Esophagus mucosa (tissue), 1 donor: Measurements from ENCODE around the gene CDK11B. TPM values are rescaled to one million over a fixed set of nuclear protein-coding genes. Genes with fewer than 3 reads are reported as not detected.

Experiments used
- ATAC-seq: fragments of 200-7000 bp; cut with Tn5 transposase; one replicate; pipeline ENCODE4 v1.9.1; 2020
- total RNA-seq: library from RNA; stranded (reverse); gene quantifications from one replicate; pipeline ENCODE4 v1.2.4, GENCODE V29; 2023
- donor health status: DM: yes; HTN: yes; CAD: no.

Gene CDK11B
- total RNA-seq, 1 donor from 2014 or later, result 10.9 TPM

DNA sequence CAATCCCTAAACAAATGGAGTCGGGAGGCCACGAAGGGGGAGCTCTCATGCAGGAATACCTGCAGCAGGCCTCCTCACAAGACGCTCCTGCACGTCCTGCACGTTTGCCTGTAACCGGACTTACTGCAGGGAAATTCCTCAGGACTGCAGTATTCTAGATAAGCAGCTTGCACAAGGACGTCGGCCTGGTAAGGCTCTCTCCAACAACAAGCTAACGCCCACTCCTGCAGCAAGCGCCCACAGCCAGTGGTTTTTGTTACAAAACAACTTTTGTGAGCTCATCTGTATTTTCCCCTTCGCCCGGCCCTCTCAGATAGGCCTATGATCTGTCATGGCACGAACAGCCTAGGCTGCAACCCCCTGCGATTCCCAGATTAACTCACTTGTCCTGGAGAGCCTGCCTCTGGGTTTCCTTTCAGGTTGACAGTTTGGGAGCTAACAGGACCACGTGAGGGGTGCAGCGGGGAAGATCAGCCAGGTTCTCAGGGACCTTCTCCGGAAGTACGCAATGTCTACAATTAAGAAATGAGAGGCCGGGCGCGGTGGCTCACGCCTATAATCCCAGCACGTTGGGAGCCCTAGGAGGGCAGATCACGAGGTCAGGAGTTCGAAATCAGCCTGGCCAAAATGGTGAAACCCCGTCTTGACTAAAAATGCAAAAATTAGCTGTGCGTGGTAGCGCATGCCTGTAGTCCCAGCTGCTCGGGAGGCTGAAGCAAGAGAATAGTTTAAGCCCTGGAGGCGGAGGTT lies 44.4 kb downstream of the CDK11B start:
- ATAC-seq, result peak; percentile 14

DNA sequence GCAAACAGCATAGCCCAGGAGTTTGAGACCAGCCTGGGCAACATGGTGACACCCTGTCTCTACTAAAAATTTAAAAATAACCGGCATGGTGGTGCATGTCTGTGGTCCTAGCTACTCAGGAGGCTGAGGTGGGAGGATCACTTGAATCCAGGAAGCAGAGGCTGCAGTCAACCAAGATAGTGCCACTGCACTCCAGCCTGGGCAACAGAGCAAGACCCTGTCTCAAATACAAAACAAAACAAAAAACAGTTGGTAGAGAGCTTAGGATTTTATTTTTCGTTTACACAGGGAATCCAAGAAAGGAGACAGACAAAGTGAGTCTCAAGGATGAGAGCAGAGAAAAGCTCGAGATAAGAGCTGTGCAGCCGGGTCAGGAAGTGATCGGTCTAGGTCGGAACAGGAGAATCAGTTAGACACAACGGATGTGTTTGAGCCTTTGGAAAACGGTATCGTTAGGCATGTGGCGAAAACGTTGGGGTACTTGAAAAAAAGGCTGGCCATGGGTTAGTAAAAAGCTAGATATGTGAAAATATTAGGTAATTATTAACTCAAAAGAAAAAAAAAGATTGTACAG lies 45.2 kb downstream of the CDK11B start:
- ATAC-seq, result no peak

DNA sequence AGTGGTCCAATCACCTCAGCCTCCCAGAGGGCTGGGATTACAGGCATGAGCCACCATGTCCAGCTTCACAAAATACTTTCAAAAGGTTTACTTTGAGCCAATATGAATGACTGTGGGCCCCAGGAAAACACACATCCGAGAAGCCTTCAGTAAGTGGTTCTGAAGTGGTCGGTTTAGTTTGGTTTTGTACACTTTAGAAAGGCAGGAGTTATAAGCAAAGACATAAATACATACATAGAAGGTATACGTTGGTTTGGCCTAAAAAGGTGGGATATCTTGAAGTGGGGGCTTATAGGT lies 46.8 kb downstream of the CDK11B start:
- ATAC-seq, result no peak

DNA sequence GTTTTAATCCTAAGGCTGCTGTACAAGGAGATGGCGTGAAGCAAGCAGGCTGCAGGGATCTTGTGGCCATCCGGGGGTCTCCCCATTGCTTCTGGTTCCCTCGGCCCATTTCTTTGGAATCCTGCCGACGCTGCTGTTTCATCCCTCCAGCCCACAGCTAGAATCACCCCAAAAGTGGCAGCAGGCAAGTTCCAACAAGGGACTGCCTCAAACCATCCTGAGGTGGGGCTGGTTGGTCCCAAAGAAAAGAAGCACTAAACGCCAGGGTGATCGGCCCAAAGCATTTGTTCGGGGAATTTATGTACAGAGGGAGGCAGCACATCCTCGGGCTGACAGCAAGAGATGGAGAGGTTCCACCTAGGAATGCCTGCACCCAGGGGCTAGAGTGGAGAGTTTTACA lies 48.0 kb downstream of the CDK11B start:
- no peak for ATAC-seq

DNA sequence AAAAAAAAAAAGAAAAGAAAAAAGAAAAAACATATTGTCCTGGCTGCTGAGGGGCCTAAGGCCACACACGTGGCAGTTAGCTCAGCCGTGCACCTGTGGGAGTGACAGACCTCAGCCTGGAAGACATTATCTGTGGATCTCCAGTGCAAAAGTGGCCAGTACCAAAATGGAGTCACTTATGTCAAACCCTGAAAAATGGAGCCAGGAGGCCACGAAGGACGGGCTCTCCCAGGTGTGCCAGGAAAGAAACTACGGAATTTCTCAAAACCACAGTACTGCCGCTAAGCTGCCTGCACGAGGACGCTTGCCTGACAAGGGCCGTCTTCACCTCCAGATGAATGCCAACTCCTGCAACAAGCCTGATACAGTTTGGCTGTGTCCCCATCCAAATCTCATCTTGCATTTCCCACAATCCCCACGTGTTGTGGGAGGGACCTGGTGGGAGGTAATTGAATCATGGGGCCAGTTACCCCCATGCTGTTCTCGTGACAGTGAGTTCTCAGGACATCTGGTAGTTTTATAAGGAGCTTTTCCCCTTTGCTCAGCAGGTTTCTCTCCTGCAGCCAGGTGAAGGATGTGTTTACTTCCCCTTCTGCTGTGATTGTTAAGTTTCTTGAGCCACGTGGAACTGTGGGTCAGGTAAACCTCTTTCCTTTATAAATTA lies 48.9 kb downstream of the CDK11B start:
- ATAC-seq, result no peak

DNA sequence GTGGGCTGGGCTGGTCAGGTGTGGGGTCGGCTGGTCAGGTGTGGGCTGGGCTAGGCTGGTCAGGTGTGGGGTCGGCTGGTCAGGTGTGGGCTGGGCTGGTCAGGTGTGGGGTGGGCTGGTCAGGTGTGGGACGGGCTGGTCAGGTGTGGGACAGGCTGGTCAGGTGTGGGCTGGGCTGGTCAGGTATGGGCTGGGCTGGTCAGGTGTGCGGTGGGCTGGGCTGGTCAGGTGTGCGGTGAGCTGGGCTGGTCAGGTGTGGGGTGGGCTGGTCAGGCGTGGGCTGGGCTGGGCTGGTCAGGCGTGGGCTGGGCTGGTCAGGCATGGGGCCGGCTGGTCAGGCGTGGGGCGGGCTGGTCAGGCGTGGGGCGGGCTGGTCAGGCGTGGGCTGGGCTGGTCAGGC lies 52.6 kb downstream of the CDK11B start:
- ATAC-seq, result no peak

DNA sequence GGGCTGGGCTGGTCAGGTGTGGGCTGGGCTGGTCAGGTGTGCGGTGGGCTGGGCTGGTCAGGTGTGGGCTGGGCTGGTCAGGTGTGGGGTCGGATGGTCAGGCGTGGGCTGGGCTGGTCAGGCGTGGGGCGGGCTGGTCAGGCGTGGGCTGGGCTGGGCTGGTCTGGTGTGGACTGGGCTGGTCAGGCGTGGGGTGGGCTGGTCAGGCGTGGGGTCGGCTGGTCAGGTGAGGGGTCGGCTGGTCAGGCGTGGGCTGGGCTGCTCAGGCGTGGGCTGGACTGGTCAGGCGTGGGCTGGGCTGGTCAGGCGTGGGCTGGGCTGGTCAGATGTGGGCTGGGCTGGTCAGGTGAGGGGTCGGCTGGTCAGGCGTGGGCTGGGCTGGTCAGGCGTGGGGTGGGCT lies 53.1 kb downstream of the CDK11B start:
- ATAC-seq, result no peak

DNA sequence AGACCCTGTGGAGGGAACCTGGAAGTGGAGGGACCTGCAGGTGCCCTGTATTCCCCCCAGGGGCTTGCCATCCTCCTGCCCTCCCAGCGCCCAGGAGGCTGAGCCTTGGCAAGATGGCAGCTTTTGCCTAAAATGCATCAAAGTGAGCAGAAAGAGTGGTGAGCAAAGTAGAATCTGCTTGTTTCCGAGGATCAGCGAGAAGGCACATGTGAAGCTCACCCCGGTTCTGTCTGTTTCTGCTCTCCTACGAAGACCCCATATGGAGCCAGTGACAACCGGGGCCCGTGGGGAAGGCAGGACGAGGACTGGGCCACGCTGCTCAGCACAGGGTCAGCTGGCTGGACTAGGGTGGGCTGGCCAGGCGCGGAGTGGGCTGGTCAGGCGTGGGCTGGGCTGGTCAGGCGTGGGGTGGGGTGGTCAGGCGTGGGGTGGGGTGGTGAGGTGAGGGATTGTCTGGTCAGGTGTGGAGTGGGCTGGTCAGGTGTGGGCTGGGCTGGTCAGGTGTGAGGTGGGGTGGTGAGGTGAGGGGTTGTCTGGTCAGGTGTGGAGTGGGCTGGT lies 53.7 kb downstream of the CDK11B start:
- no peak for ATAC-seq

DNA sequence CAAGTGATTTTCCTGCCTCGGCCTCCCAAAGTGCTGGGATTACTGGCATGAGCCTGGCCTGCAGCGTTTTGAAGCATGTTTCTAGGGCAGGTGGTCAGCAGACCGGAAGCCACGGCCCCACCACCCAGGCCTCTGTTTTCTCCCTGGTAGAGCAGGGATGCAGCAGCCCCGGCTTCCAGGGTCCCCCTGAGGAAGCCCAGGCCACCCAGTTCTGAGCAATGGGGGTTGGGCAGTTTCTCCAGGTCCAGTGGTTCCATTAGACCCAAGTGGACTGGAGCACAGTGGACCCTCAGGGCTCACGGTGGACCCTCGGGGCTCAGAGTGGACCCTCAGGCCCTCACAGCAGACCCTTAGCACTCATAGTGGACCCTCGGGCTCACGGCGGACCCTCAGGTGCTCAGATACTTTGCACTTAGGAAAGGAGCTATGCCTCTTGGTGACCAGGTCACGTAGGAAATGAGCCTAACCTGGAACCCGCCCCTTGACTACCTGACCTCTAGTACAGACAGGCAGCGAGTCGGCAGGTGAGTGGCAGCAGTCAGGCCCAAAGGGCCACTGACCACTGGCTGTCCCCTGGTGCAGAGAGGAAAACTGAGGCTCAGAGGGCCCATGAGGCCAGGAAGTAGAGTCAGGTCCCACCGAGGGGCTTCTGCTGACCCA lies 54.3 kb downstream of the CDK11B start:
- ATAC-seq, result no peak

DNA sequence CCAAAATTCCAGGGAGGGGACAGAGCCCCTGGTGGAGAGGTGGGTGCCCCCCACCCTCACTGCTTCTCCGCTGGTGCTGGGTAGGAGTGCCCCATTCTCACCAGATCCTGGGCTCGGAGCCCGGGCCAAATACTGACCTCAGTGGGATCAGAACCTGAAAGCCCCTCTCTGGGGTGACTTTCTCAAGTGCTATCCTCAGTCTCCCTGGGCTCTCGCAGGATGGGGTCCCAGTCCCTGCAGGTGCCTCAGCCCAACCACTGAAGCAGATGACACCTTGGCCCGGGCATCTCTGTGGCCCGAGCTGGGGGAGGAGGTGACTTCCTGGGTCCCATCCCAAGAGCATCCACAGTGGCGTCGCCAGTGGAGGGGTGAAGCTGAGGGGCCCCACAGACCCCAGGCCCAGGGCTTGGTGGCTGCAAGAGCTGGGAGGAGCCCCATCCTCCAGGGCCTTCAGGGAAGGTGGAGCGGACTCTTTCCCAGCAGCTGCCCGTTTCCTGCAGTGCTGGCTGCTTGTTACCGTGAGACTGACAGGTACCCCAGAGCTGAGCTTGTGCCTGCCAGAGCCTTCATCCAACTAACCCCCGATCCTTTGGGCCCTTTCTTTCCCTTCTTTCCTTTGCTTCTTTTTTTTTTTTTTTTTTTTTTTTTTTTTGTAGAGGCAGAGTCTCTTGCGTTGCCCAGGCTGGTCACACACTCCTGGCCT lies 55.0 kb downstream of the CDK11B start:
- ATAC-seq, result no peak

DNA sequence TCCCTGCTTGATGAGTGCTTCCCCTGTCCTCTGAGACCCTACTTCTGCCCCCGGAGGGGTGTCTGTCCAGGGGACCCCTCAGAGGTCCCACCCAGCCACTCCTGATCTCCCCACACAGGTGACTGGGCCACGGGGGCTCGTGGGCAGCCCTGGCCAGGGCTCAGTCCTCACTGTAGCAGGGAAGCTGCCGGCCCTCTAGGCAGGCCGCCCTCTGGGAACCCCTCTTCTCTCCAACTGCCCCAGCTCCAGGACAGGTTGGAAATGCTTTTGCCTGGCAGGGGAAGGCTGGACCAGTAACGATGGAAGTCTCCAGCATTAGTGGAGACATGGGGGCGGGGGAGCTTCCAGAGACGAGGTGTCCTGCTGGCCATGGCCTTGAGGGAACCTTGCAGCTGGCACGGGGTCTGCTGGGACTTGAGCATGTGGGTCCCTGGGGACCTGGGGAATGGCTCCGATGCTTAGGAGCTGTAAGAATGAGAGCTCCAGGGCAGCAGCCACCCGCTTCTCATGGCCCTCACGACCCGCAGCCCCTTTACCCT lies 55.8 kb downstream of the CDK11B start:
- ATAC-seq, result no peak

DNA sequence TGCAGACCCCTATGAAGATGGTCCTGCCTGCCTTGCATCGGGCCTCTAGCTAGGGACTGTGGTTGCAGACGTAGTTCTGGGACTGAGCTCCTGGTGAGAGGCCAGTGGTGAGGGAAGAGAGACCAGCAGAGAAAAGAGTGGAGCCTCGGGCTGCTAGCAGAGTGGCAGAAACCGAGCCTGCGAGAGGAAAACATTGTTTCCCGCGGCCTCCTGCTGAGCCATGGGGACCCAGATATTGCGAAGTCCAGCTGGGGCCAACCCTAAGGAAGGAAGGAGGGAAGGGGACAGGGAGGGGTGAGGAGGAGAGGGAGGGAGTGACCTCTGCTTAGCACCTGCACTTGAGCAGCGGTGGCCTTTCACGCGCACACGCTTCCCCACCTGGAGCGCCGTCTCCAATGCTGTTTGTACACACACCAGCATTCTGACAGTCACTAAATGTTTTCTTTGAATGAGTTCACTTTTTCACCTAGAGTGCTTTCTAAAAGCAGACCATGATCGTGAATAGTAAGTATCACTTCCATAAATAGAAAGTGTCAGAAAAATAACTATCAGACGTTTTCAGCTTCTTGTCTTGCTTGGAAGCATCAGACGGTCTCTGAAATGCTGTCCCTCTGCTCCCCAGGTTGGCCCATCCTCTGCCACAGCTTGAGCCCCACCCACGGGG lies 56.4 kb downstream of the CDK11B start:
- ATAC-seq, result no peak

DNA sequence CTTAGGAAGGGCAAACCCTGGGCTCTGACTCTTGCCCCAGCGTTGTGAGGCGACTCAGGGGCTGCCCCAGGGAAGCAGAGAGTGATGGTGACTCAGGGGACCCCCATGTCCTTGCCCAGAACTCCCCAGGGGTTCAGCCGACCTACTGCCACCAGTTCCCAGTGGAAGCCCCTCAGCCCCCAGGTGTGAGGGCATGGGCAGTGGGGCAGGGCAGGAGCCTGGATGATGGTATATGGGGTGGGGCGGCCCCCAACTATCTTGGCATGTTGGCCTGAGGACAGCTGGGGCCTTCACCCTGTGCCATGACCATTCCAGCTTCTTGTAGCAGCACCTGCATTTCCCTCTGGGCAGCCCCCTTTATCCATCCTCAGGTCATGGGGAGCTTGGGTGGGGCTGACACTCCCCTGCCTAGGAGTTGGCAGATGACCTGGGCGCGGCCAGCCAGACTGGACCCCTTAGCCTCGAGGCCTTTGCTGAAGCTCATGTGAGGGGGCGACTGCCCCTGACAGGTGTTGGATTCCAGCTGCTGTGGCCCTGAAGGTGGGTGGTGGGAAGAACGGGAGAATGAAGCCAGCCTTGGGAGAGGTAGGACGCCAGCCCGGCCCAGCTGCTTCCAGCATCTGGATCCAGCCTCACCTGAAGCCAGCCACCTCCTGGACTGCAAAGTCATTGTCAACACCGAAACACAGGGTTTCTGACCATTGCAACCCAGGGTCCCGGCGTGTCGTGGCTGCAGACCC lies 57.1 kb downstream of the CDK11B start:
- no peak for ATAC-seq

DNA sequence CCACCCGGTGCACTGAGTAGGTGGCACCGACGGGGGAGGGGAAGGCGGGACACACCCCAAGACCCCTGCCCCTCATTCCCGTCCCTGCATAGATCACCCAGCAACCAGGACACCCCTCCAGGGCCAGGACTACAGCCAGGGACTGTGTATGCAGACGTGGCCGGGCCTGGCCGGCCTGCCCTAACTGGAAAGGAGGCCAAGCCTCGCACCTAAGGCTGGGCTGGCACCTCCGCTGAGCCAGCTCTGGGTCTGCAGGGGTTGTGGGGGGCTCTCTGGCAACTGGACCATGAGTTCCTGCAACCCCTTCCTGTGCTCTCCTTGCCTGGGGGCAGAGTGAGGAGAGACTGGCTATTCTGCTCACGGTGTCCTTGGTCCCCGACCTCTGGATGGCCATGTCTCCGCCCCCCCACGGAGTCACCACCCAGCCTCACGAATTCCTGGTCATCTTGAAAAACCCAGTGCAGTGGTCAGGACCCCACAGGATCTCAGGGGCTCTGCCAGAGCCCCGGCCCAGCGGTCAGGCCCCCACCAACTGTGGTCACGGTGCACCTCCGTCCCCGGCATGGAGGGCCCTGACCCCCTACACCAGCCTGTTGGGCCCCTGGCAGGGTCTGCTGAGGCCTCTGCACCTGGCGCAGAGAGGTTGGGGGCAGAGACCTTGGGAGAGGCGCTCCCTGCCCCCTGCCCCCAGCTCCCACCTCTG lies 57.8 kb downstream of the CDK11B start:
- no peak for ATAC-seq

DNA sequence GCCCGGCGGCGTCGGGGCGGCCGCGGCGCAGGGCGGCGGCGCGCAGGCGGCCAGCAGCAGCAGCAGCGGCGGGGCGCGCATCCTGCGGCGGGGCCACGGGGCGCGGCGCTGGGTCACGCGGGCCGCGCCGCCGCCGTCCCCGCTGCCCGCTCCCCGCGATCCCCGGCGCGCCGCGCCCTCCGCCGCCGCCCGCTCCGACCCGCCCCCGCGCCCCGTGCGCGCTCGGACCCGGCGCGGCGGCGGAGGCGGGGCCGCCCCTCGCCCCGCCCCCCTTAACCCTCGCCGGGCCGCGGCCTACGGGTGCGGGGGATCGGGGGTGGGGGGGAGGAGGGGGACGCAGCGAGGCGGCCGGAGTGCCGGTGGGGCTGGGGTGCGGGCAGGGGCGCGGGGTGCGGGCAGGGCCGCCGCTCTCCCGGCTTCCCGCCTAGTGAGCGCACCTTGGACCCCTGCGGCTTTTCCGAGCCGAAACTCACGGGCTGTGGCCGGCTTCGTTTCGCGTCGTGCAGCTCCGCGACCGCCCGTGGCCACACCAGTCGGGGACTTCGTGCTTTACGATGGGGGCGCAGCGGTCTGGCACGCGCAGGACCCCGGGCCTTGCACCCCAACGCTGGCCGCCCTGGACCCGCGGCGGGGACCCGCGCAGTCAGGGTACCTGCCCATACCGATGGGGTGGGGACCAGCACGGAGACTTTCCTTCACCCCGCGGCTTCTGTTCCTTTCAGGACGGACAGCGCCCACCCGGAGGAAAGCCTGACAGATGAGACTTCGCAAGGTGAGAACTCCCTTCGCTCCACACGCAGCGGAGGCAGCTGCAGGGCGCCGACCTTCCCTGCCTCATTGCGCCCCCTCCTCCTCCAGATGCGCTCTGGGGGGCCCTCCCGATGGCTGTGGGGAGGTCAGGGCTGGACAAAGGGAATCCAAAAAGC lies 58.6 kb downstream of the CDK11B start, which contains the start of gene FNDC10:
Gene FNDC10 (minus strand): TSS at position 201 of the 926 bp plus-strand sequence. CDS start 120 bp downstream, at position 81.
- ATAC-seq, result no peak

DNA sequence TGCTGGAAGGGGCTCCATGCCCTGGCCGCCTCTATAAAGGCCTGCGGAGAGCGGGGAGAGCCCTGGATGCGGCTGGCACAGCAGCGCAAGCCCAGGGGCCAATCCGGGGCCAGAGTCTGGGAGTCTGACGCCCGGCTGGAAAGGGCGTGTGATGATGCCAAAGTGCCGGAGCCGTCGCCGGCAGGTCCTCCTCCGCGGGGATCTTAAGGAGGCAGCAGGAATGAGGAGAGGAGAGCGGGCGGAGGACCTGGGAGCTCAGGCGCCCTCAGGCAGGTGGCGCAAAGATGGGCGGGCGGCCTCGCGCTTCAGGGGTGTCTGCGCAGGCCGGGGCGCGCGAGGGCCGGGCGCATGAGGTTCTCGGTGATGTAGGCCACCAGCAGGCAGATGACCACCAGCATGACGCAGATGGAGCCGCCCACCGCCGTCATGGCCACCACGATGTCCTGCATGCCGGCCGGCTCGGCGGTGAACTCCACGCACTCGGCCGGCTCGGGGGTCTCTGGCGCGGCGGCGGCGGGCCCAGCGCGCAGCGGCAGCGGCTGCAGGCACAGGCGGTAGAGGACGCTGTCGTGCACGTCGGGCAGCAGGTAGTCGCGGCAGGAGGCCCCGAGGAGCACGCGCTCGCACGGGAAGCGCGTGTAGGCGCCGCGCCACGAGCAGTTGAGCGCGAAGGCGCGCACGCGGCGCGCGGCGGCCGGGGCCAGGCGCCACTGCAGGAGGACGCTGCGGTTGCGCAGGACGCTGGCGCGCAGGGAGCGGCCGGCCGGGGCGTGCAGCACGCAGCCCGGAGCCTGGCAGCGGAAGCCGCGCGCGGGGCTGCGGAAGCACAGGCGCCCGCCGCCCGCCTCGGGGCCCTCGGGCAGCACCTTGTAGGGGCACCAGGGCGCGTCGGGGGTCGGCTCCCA lies 59.5 kb downstream of the CDK11B start:
- ATAC-seq, result peak; percentile 45

DNA sequence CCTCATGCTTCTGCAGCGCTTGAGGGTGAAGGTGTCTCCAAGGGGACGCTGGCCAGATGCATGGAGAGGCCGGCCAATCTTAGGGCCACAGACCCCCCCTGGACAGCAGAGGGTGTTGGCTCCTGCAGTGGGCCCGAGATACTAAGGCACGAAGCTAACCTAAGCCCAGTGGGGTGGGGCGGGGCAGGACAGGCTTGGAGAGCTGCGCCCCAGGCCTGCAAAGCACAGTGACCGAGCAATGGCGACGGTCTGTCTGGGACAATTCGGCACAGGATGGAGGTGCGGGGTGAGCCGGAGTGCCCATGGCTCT lies 60.1 kb downstream of the CDK11B start:
- ATAC-seq, result no peak

DNA sequence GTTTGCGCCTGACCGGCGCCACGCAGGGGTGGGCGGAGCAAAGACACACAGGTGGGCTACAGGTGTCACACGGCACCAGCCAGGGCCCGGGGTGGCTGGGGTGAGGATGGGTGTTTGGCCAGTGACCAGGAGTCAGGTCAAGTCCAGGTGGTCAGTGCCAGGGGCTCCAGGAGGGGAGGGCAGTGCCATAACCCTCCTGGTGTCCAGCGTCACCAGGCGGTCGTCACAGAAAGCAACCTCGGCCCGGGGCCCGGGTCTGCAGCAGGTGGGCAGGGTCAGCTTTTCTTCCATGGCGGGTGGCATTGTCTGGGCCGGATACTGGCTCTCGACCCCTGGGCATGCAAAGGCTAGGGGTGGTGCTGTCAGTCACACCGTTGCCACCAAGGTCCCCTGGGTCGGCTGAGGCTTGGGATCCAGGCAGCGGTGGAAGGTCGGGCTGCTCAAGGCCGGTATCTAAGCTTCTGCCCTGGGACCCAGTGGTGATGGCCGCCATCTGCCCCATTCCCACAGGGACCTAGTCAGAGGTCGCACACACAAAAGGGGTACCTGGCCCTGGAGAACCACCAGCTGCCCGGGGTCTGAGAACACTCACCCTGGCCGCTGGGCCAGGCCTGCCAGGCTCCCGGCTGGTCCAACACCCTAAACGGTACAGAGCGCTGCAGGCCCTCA lies 60.6 kb downstream of the CDK11B start:
- no peak for ATAC-seq
